Measurements from ENCODE around the gene ITGA8. TPM values are rescaled to one million over a fixed set of nuclear protein-coding genes. Genes with fewer than 3 reads are reported as not detected.

The ITGA8 gene
- total RNA-seq, 1 donor from 2014 or later = 15.5 TPM

GRCh38 chr10:15526754-15527153, 193.0 kb downstream of the ITGA8 start:
- Histone ChIP-seq H3K9me3 (no peaks in the 10 kb centered on the region), H3K27ac (no peak overlapping the region)

GRCh38 chr10:15521328-15521903, 198.3 kb downstream of the ITGA8 start:
- H3K36me3 ChIP-seq = no peaks in the 10 kb centered on the region
- no peak overlapping the region for H3K4me3 ChIP-seq
- no peaks in the 10 kb centered on the region for H3K4me1 ChIP-seq
- TF ChIP-seq POLR2A (IDR thresholded peaks at IDR 0.05) (no peak), POLR2AphosphoS5 (IDR thresholded peaks at IDR 0.05; ENCODE audit: insufficient read depth in 1 of 2, low read depth in 1 of 2) (no peak), CTCF (IDR thresholded peaks at IDR 0.05) (no peak)
- H3K27me3 ChIP-seq = no peaks in the 10 kb centered on the region
- intact Hi-C loops (cut with DNase I) = no loop called here
- DNase-seq (ENCODE audit: extremely low spot score in 2 of 2) = no peak
- no peaks in the 10 kb centered on the region for H3K9me3 ChIP-seq
- no peak overlapping the region for H3K27ac ChIP-seq

More at GRCh38 chr10:15526754-15527153, 193.0 kb downstream of the ITGA8 start:
- Histone ChIP-seq H3K4me1 (no peaks in the 10 kb centered on the region), H3K4me3 (no peak overlapping the region), H3K27me3 (no peaks in the 10 kb centered on the region), H3K36me3 (no peaks in the 10 kb centered on the region)
- TF ChIP-seq POLR2AphosphoS5 (IDR thresholded peaks at IDR 0.05; ENCODE audit: insufficient read depth in 1 of 2, low read depth in 1 of 2) (no peak), CTCF (IDR thresholded peaks at IDR 0.05) (no peak), POLR2A (IDR thresholded peaks at IDR 0.05) (no peak)
- no peak for DNase-seq (ENCODE audit: extremely low spot score in 2 of 2)
- intact Hi-C loops (cut with DNase I) = no loop called here

GRCh38 chr10:15518250-15518649, 201.5 kb downstream of the ITGA8 start:
- H3K27me3 ChIP-seq = no peaks in the 10 kb centered on the region
- no peak overlapping the region for H3K27ac ChIP-seq
- DNase-seq (ENCODE audit: extremely low spot score in 2 of 2) = no peak
- peaks cover 15% of the 10 kb centered on the region for H3K4me1 ChIP-seq
- H3K36me3 ChIP-seq = no peaks in the 10 kb centered on the region
- TF ChIP-seq POLR2A (IDR thresholded peaks at IDR 0.05) = no peak
- no peak for TF ChIP-seq CTCF (IDR thresholded peaks at IDR 0.05)
- intact Hi-C loops (cut with DNase I) = no loop called here
- H3K4me3 ChIP-seq = no peak overlapping the region
- no peaks in the 10 kb centered on the region for H3K9me3 ChIP-seq

- Histone ChIP-seq H3K9me3 (no peaks in the 10 kb centered on the region), H3K4me3 (no peak overlapping the region), H3K27me3 (no peaks in the 10 kb centered on the region), H3K4me1 (peaks cover 15% of the 10 kb centered on the region), H3K27ac (no peak overlapping the region), H3K36me3 (no peaks in the 10 kb centered on the region)
- intact Hi-C loops (cut with DNase I) = no loop called here
- DNase-seq (ENCODE audit: extremely low spot score in 2 of 2) = no peak
- TF ChIP-seq POLR2AphosphoS5 (IDR thresholded peaks at IDR 0.05; ENCODE audit: insufficient read depth in 1 of 2, low read depth in 1 of 2) (no peak), CTCF (IDR thresholded peaks at IDR 0.05) (no peak), POLR2A (IDR thresholded peaks at IDR 0.05) (no peak)
These were observed 203.3 kb downstream of the ITGA8 start for GRCh38 chr10:15516256-15517085.

GRCh38 chr10:15515202-15515601, 204.5 kb downstream of the ITGA8 start:
- TF ChIP-seq CTCF (IDR thresholded peaks at IDR 0.05) (no peak), POLR2AphosphoS5 (IDR thresholded peaks at IDR 0.05; ENCODE audit: insufficient read depth in 1 of 2, low read depth in 1 of 2) (peak in 1 of 2 donors; percentile 10)
- H3K9me3 ChIP-seq = no peaks in the 10 kb centered on the region
- no peak overlapping the region for H3K27ac ChIP-seq
- H3K27me3 ChIP-seq = no peaks in the 10 kb centered on the region
- H3K4me1 ChIP-seq = peaks cover 15% of the 10 kb centered on the region
- no peak overlapping the region for H3K4me3 ChIP-seq
- intact Hi-C loops (cut with DNase I) = no loop called here
- DNase-seq (ENCODE audit: extremely low spot score in 2 of 2) = no peak
- no peaks in the 10 kb centered on the region for H3K36me3 ChIP-seq
